ENCODE results near the gene CRY2.

CRY2 gene

DNA sequence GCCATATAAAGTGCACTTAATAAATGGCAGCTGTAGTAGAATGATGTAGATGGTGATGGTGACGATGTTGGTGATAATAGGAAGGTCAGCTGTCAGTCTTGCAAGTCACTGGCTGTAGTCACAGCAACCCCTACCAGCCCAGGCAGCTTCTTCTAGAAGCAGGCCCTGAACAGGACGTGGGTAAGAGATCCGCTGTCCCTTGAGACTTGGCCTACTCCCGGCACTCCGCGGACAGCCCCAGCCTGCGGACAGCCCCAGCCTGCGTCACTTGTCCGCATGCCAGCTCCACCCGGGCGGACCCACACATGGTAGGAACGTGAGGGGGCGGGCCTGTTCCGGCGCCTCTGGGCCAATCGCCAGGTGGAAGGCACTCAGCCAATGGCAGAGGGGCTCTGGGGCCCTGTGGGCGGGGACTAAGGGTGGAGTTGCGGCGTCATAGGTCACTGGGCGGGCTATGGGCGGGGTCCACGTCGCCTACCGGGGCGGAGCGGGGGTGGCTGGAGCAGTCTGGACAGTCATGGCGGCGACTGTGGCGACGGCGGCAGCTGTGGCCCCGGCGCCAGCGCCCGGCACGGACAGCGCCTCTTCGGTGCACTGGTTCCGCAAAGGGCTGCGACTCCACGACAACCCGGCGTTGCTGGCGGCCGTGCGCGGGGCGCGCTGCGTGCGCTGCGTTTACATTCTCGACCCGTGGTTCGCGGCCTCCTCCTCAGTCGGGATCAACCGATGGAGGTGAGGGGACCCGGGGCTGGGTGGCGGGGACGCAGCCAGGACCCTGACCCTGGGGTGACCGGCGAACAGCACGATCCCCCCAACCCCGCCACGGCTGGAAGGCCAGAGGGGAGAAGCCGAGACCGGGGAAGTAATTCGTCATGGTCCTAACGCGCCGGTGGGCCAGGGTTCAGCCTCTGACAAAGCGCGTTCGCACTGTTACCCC, at the start of gene CRY2:
TSS of gene CRY2 (plus strand) at position 502 of the 937 bp plus-strand sequence. CDS start at position 518, 16 bp downstream.
- Histone ChIP-seq H3K9me3 (ENCODE audit: severe bottlenecking) (no peaks in the 10 kb centered on the region), H3K36me3 (peaks cover 2% of the 10 kb centered on the region; the same call in 1 of the 2 replicates), H3K4me3 (ENCODE audit: low read depth, low read length) (peak within 1 kb of the TSS; percentile 95), H3K27ac (peak within 1 kb of the TSS; percentile 62), H3K27me3 (ENCODE audit: insufficient read depth, low read depth, severe bottlenecking) (no peaks in the 10 kb centered on the region)
- peak; percentile 99 for DNase-seq
- TF ChIP-seq CTCF (IDR thresholded peaks at IDR 0.05; ENCODE audit: low read depth, low read length): no peak

- H3K9me3 ChIP-seq (ENCODE audit: severe bottlenecking): no peaks in the 10 kb centered on the region
- no peak for DNase-seq
- H3K4me3 ChIP-seq (ENCODE audit: low read depth, low read length): no peak overlapping the region
- TF ChIP-seq CTCF (IDR thresholded peaks at IDR 0.05; ENCODE audit: low read depth, low read length): no peak
- H3K36me3 ChIP-seq: no peaks in the 10 kb centered on the region
- H3K27me3 ChIP-seq (ENCODE audit: insufficient read depth, low read depth, severe bottlenecking): no peaks in the 10 kb centered on the region
- H3K27ac ChIP-seq: no peak overlapping the region
Measured at GRCh38 chr11:45798793-45799441, 48.4 kb upstream of the CRY2 start.

DNA sequence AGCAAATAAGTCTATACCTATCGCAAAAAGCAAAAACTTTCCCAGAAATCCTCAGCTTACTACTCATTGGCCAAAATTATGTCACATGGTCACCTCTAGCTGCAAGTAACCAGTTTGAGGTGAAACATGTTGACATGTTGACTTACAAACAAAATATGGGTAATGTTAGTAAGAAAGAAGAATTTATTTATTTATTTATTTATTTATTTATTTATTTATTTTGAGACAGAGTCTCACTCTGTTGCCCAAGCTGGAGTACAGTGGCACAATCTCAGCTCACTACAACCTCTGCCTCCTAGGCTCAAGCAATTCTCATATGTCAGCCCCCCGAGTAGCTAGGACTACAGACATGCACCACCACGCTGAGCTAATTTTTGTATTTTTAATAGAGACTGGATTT, 47.7 kb upstream of the CRY2 start:
- Histone ChIP-seq H3K27ac (no peak overlapping the region), H3K4me3 (ENCODE audit: low read depth, low read length) (no peak overlapping the region), H3K27me3 (ENCODE audit: insufficient read depth, low read depth, severe bottlenecking) (no peaks in the 10 kb centered on the region), H3K36me3 (no peaks in the 10 kb centered on the region), H3K9me3 (ENCODE audit: severe bottlenecking) (no peaks in the 10 kb centered on the region)
- DNase-seq: no peak
- no peak for TF ChIP-seq CTCF (IDR thresholded peaks at IDR 0.05; ENCODE audit: low read depth, low read length)

- no peaks in the 10 kb centered on the region for H3K36me3 ChIP-seq
- DNase-seq: no peak
- no peak for TF ChIP-seq CTCF (IDR thresholded peaks at IDR 0.05; ENCODE audit: low read depth, low read length)
- H3K27me3 ChIP-seq (ENCODE audit: insufficient read depth, low read depth, severe bottlenecking): no peaks in the 10 kb centered on the region
- no peak overlapping the region for H3K4me3 ChIP-seq (ENCODE audit: low read depth, low read length)
- H3K9me3 ChIP-seq (ENCODE audit: severe bottlenecking): no peaks in the 10 kb centered on the region
- no peak overlapping the region for H3K27ac ChIP-seq
Measured at GRCh38 chr11:45800261-45800660, 47.0 kb upstream of the CRY2 start.

- no peak for DNase-seq
- no peak for TF ChIP-seq CTCF (IDR thresholded peaks at IDR 0.05; ENCODE audit: low read depth, low read length)
- Histone ChIP-seq H3K27ac (no peak overlapping the region), H3K27me3 (ENCODE audit: insufficient read depth, low read depth, severe bottlenecking) (no peaks in the 10 kb centered on the region), H3K4me3 (ENCODE audit: low read depth, low read length) (no peak overlapping the region), H3K9me3 (ENCODE audit: severe bottlenecking) (no peaks in the 10 kb centered on the region), H3K36me3 (no peaks in the 10 kb centered on the region)
Measured at GRCh38 chr11:45801723-45802315, 45.5 kb upstream of the CRY2 start.

Measured in WERI-Rb-1 (cell line).